GM21528 (cell line): ENCODE data around the gene CBLL1.

Experiments used
- ATAC-seq: cut with Tn5 transposase; IDR thresholded peaks from one replicate; pipeline ENCODE4 v1.9.1; 2021; ENCODE audit warnings: mild to moderate bottlenecking, moderate library complexity; ENCODE audit not compliant: unreplicated experiment, low FRiP score

Gene CBLL1, protein sequence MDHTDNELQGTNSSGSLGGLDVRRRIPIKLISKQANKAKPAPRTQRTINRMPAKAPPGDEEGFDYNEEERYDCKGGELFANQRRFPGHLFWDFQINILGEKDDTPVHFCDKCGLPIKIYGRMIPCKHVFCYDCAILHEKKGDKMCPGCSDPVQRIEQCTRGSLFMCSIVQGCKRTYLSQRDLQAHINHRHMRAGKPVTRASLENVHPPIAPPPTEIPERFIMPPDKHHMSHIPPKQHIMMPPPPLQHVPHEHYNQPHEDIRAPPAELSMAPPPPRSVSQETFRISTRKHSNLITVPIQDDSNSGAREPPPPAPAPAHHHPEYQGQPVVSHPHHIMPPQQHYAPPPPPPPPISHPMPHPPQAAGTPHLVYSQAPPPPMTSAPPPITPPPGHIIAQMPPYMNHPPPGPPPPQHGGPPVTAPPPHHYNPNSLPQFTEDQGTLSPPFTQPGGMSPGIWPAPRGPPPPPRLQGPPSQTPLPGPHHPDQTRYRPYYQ

DNA sequence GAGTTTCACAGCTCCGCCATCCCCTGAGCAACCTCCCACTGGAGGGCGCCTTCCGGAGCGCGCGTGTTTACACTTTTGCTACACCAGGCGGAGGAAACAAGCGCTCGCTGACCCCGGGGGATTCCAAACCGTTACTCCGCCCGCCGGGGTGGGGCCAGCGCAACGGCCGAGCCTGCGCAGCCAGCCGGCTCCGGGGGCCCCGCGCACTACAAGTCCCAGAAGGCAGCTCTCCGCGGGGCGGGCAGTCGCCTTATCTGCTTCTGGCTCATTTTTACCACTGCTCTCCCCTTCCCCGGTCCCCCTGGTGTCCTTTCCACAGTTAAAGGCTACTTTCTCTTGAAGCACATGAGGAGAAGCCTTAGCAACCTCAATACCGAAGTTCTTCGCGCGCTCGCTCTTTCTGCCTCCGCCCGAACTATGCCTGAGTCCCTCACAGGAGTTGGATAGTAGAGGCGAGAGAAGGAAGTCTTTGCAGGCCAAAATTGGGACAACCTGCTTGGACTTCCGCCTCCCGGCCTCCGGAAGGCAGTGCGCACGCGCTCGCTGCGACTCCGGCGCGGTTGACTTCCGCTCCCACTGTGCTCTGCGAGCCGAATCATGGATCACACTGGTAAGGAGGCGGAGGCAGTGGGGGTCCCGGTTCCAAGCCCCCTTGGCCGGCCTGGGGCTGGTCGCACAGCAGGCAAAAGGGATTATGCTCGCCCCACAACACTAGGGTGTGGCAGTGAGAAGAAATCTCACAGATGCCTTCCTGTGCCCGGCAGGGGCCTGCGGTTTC lies at the start of gene CBLL1:
TSS of gene CBLL1 (plus strand) at position 576 of the 778 bp plus-strand sequence. CDS start at position 598, 22 bp downstream.
- peak; percentile 89 for ATAC-seq

DNA sequence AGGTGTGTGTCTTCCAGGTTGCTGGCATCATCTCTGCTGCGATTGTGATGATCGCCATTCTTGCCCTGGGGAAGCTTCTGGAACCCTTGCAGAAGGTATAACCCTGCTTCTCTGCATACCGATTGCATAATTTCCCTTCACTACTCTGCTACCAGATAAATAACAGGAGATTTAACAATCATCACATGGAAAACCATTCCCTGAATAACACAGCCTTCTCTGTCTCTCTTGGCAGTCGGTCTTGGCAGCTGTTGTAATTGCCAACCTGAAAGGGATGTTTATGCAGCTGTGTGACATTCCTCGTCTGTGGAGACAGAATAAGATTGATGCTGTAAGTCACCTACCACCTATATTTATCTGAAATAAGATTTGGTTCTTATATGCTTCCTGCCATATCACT lies 49.6 kb upstream of the CBLL1 start:
- ATAC-seq = no peak

DNA sequence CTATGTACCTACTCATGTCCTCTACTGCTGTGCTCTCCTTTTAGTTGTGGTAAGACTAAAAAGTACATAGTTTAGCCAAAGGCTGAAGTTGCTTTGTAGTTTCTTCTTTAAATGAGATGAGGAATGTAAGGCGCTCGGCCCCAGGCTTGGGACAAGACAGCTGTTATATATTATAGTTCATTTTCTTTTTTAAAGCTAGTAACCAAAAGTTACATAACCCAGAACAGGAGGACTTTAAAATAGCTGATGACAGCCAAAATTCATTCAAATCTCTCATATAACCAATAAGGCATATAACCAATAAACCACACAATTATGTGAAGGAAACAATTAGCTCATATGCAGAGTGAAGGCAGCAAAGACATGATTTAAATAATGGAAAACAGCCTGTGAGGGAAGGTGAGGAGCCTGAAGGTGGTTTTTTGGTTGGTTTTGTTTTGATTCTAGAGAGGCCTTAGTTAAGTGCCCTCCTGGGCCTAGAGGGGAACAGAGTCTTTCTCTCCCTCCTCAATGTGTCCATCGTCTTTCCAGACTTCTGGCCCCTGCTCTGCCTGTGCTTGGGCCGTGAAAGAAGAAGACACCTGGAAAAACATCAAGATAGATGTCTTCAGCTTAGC lies 47.5 kb upstream of the CBLL1 start:
- ATAC-seq = no peak

DNA sequence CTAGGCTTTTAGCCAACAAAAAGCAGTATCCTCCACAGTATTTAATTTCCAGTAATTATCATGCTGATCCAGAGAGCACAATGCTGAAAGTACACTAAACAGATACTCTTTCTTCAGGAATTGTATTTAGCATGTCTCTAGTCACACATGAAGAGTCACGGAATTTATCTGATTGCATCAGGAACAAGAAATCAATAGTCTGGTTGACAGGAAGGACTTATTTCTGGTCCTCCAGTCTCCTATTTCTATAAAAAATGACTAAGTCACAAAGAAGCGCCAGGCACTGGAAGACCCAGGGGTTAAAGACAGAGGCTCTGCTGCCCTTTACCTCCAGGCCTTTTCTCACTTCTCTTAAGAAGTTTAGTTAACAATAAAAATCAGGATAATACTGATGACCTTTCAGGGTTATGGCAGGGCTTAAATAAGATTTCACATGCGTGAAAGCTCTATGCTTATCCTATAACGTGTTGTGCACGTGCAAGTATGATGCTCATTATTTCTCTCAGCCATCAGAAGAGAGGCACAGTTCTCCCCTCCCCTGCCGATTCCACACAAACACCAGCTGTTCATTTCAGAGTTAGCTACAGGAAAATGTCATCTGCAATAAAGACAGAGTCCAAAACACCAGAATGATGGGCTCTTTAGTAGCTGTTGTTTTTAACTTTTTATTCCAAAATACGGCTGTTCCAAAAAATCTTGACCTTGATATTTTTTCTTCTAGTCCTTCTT lies 46.5 kb upstream of the CBLL1 start:
- no peak for ATAC-seq

DNA sequence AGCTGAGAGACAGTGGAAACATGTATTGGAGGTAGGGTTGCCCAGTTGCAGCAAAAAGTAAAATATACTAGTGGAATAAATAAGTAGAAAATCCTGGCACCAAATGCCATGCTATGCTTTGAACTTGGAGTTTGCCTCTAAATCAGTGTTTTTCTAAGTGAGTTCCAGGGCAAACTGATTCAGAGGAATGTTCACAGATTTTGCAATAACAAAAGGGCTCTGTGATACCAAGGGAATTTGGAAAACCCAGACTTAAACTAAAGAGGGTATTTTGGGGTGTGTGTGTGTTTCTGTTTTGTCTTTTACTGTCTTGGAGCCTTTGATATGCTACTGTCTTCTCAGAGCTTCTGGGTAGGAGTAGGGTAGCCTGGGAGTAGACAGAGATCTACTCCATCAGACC lies 43.4 kb upstream of the CBLL1 start:
- no peak for ATAC-seq

DNA sequence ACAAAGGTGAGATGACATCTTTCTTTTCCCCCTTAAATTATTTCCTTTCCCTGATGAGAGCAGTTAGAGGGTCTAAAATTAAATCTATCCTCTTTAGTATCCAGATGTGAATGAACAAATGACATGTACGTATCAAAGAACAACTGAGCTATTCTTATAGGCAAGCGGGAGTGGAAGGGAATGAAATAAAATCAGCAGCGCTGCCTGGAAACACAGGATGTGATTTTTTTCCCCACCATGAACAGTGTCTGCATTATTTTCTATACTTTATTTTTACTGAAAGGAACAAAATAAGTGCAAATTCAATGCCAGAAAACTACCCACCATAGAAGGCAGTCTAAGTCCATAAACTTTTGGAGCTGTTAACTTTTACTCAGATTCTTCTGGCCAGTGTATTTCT lies 42.8 kb upstream of the CBLL1 start:
- no peak for ATAC-seq

DNA sequence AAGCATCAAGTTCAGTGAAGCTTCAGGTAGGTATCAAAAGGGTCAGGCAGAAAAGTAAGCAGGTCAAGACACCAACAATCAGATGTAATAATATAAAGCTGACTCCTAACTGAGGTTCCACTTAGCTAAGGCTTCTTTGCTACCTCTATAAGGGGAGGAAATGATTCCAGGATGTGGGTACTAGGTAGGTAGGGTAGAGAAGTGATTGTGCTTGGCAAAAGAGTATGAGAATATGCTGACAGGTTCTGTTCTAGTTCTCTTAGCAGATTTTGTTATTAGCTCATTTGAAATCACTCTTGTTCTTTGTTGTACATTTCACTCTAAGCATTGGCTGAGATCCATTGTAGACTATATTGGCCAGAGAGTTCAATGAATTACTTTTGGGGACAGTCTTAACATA lies 40.7 kb upstream of the CBLL1 start:
- no peak for ATAC-seq

DNA sequence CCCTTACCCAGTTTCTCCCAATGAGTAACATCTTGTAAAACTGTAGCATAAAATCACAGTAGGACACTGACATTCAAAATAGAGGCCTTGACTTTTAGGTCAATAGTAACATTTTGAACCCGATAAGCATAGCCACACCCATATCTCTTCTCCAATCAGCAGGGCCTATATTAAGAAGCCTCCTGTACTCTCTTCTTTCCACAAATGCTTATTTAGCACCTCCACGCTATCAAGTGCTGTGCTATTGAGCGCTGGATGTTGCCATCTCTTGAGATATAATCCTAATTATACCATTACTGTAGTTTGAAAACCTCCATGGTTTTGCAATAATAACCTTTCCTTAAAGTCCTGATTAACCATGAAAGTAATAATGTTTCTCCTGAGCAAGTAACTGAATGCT lies 40.1 kb upstream of the CBLL1 start:
- no peak for ATAC-seq

DNA sequence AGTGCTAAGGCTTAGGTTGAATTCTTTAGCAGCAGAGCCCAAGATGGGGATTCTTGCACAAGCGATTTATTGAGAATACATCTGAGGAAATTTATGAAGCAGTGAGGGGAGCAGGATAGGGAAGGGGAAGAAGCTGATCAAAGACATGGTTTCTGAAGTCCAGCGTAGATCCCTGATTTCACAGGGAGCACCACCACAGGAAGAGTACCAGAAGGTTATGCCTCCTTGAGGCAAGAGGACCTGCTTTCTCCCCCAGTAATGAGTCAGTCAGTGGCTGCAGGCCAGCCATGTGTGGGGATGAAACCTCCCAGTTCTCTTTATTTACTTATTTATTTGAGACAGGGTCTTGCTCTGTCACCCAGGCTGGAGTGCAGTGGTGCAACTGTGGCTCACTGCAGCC lies 35.0 kb upstream of the CBLL1 start:
- no peak for ATAC-seq

DNA sequence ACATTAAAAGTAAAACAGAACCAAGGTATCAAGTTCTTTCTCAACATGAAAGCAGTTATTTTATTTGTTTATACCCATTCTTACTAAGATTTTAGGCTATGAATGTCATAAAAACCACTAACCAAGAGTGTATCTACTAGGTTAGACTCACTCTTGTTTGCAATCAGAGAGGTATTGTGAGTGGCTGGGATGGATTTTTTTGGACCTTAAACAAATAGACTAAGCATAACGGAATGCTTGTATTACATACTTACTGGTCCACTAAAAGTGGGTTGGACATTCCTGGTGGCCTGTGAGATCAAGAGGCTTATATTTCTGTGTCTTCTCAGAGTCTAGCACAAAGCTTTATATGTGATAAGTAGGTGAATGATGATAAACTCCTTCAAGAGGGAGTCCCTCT lies 32.6 kb upstream of the CBLL1 start:
- ATAC-seq = no peak

DNA sequence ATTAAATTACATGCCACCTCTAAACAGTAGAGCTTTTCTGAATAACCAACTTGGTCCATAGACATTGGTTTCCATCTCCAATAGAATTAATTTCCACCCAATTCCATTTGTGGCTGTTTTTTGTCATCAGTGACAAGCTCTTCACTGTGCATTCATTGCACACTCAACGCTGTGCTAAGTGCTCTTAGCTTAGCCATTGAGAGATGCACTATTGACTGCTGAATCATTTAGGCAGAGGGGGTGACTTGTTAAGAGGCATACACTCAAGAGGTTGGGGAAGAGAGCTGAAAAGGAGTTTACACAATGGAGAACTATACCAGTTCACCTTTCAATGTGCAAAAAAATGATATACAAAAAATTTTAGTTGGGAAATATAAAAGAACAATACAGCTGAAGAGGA lies 31.9 kb upstream of the CBLL1 start:
- ATAC-seq = no peak

DNA sequence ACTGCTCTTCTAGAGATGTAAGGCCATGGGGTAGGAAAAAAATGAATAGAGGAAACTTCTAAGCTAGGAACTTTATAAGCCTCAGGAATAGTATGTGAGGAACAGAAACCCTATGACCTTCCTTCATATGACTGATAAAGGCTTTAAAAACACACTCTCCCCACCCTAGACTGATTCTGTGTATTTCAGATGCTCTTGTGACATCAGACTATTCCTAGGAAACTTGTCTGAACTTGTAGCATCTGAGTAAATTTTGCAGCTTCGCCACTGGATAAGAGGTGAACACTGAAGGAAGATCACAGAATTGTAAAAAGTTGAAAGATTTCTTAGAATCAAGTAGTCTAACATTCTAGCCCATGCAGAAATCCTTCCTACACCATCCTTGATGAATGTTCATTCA lies 31.0 kb upstream of the CBLL1 start:
- ATAC-seq = no peak

DNA sequence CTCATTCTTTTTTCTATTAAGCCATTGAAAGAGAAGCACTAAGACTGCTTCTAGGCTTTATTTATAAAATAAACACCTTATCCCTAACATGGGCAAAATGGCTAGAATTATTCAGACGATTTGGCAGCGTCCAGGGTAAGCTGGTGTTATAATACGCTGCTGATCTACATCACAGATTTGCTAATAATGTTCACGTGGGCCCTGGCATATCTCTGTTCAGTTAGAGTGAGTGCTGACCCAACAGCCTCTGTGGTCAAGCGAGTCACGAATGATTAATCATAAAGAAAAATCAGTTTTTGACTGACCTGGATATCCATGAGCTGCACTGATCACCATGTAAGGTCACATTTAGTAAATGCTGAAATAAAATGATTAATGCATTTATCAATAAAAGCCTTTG lies 28.4 kb upstream of the CBLL1 start:
- ATAC-seq = no peak

DNA sequence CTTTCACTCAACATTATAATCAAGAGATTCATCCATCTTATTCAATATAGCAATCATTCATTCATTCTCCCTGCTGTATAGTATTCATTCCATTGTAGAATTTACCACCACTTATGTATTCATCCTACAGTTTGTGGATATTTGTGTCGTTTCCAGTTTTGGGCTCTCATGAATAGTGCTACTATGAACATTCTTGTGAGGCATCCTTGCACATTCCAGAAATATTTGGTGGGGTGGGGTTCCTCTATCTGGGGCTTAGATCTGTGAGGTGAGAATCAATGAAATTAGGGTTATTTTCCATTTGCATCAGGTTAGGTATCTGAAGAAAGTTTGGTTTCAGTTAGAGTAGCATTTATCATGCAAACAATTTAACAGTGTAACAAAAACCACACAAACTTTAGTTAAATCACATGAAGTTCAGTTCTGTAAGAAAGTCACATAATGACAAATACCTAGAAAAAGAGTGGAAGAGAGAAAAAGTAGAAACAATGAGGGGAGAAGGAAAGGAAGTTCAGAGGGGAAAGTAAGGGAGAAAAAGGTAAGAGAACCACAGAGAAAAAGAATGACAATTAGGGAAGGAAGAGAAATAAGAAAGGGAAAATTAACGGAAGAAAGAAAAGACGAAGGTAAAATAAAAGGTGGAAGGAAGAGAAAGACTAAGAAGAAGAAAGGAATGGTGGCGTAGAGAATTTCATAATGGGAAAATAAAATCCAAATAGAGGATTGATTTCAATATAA lies 25.3 kb upstream of the CBLL1 start:
- ATAC-seq = no peak

DNA sequence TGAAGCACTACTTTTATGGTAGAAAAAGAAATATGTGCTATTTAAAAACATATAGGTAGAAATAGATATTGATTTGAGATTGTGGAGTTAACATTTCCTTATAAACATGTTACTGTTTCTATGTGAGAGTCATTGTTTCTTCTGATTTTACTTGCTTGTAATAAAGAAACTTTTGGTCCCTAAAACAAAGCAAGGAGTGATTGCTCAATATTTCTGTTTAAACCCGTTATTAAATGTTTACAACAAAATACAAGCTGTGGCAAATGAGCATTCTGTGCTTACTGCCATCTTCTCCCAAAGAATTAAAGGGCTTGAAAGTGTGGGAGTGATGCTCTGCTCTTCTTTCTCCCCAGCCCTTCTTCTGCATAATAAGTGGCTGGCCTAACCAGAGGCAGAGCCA lies 22.7 kb upstream of the CBLL1 start:
- no peak for ATAC-seq

DNA sequence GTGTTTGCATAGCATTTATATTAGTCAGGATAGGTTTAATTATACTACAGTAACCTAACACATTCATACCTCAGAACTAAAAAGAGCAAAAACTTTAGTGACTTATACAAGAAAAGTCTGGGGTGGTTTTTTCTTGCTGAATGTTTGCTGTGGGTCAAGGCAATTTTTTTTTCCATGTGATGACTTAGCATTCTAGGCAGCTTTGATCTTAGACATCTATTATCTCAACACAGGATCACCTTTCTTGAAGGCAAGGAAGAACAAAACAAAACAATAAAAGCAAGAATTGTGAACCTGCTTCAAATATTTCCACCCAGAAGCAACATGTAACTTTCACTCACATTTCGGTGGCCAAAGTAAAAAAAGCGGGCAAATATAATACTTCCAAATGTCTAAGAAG lies 20.7 kb upstream of the CBLL1 start:
- ATAC-seq = no peak

DNA sequence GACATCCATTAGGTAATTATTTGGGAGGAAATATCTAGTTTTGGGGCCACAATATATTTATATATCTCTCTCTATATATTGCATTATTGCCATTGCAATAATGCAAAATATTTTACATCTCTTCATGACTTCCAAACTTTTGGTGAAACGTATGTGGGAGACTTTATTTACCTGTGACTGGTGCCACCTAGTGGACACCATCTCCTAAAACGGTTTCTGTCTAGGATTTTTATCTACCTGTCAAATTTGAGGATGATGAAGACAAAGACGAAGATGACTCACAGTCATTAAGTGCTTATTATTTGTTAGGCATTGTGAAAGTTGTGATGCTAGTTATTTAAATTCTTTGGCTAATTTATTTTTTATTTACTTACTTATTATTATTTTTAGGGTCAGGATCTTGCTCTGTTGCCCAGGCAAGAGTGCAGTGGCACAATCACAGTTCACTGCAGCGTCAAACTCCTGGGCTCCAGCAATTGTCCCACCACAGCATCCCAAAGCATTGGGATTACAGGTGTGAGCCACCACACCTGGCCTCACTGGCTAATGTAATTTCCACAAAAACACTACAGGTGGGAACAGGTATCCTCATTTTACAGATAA lies 18.7 kb upstream of the CBLL1 start:
- ATAC-seq = no peak

DNA sequence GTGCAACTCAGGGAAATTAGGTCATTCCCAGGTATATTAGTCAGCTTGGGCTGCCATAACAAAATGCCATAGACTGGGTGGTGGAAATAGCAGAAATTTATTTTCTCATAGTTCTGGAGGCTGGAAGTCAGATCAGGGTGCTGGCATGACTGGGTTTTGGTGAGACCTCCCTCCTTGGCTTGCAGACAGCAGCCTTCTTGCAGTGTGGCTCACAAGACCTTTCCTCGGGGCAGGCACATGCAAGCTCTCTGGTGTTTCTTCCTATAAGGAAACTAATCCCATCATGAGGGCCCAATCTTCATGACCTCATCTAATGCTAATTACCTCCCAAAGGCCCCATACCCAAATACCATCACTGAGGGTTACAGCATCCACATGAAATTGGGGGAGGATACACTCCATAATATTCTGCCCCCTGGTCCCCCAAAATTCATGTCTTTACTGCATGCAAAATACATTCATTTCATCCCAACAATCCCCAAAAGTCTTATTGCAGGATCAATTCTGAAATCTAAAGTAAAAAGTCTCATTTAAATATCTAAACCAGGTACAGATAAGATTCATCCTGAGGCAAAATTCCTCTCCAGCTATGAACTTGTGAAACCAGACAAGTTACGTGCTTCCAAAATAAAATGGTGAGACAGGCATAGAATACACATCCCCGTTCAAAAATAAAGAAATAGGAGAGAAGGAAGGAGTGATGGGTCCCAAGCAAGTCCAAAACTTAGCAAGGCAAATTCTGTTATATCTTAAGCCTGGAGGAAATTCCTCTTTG lies 17.4 kb upstream of the CBLL1 start:
- no peak for ATAC-seq

DNA sequence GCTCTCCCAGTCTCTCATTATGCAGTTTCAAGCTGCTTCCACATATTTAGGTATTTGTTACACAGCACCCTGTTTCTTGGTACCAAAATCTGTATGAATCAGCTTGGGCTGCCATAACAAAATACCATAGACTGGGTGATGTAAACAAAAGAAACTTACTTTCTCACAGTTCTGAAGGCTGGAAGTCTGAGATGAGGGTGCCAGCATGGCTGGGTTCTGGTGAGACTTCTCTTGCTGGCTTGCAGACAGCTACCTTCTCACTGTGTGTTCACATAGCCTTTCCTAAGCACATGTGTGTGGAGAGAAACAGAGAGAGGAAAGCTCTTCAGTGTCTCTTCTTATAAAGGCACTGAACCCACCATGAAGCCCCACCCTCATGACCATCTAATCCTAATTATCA lies 15.7 kb upstream of the CBLL1 start:
- no peak for ATAC-seq
